ENCODE data around the gene PDE3A. TPM values are rescaled to one million over a fixed set of nuclear protein-coding genes. Genes with fewer than 3 reads are reported as not detected.

PDE3A gene
- total and polyA plus RNA-seq, 3 donors from 2014 or later, result 1.6 to 4.8 (median 2.7) TPM

DNA sequence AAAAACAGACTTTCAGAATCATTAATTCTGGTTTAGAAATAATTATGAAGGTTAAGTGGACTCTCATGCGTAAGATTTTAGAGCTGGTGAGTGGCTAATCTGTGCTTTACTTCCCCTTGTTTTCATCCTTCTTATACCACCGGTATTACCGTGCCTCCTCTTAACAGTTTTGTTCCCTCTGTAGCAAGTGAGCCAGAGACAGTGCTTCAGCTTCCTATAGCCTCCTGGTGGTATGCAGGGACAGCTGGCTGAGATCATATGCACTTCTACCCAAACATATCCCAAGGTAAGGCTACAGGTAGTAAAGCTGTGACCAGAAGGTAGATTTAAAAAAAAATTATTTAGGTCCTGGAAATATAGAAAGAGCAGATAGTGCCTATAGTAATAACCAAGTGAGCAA, 55.2 kb downstream of the PDE3A start:
- Histone ChIP-seq H3K9me3 (no peaks in the 10 kb centered on the region), H3K27me3 (no peaks in the 10 kb centered on the region), H3K27ac (no peak overlapping the region), H3K4me3 (no peak overlapping the region), H3K4me1 (no peaks in the 10 kb centered on the region), H3K36me3 (ENCODE audit: low read depth, missing control alignments) (no peaks in the 10 kb centered on the region)
- DNase-seq, result no peak
- 65 to 77% methylated on average over 3 of the region's 3 CpGs for WGBS, 2 donors
- TF ChIP-seq, protein P1, sequence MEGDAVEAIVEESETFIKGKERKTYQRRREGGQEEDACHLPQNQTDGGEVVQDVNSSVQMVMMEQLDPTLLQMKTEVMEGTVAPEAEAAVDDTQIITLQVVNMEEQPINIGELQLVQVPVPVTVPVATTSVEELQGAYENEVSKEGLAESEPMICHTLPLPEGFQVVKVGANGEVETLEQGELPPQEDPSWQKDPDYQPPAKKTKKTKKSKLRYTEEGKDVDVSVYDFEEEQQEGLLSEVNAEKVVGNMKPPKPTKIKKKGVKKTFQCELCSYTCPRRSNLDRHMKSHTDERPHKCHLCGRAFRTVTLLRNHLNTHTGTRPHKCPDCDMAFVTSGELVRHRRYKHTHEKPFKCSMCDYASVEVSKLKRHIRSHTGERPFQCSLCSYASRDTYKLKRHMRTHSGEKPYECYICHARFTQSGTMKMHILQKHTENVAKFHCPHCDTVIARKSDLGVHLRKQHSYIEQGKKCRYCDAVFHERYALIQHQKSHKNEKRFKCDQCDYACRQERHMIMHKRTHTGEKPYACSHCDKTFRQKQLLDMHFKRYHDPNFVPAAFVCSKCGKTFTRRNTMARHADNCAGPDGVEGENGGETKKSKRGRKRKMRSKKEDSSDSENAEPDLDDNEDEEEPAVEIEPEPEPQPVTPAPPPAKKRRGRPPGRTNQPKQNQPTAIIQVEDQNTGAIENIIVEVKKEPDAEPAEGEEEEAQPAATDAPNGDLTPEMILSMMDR (IDR thresholded peaks at IDR 0.05), result no peak
- no peak for TF ChIP-seq POLR2A (IDR thresholded peaks at IDR 0.05)
- intact Hi-C loops (cut with DNase I; ENCODE audit: low total_unique reads), result no loop called here

DNA sequence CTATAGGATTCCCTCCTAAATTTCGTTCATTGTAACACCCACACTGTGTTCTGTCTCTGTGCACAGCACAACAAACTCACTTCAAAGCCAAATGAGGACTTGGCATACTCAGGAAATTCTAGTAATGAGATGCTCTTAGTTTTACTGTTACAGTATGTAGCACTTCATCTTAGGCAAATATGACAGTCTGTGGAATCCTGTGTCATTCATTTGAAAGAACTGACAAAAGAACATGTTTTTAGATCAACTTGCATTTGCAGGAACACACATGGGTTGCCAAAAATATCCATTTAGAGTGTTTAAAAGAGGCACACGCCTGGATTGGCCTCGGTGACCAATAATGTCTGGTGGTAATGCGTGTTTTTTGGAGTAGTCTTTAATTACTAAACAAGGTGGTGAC, 56.5 kb downstream of the PDE3A start:
- no peaks in the 10 kb centered on the region for H3K36me3 ChIP-seq (ENCODE audit: low read depth, missing control alignments)
- H3K4me1 ChIP-seq, result no peaks in the 10 kb centered on the region
- no peaks in the 10 kb centered on the region for H3K27me3 ChIP-seq
- H3K9me3 ChIP-seq, result no peaks in the 10 kb centered on the region
- TF ChIP-seq, protein P1 (IDR thresholded peaks at IDR 0.05), result no peak
- TF ChIP-seq POLR2A (IDR thresholded peaks at IDR 0.05), result no peak
- no peak overlapping the region for H3K27ac ChIP-seq
- intact Hi-C loops (cut with DNase I; ENCODE audit: low total_unique reads), result no loop called here
- DNase-seq, result no peak
- WGBS, 2 donors, result 80 to 88% methylated on average over 4 of the region's 4 CpGs
- H3K4me3 ChIP-seq, result no peak overlapping the region

- Histone ChIP-seq H3K4me3 (no peak overlapping the region), H3K27me3 (no peaks in the 10 kb centered on the region), H3K27ac (no peak overlapping the region), H3K36me3 (ENCODE audit: low read depth, missing control alignments) (no peaks in the 10 kb centered on the region), H3K9me3 (no peaks in the 10 kb centered on the region), H3K4me1 (no peaks in the 10 kb centered on the region)
- intact Hi-C loops (cut with DNase I; ENCODE audit: low total_unique reads), result no loop called here
- WGBS, 2 donors, result 47 to 62% methylated on average over 5 of the region's 5 CpGs
- TF ChIP-seq, protein P1 (IDR thresholded peaks at IDR 0.05), result no peak
- TF ChIP-seq POLR2A (IDR thresholded peaks at IDR 0.05), result no peak
- peak; percentile 15 for DNase-seq
Observed at GRCh38 chr12:20426191-20426590, 57.9 kb downstream of the PDE3A start.

DNA sequence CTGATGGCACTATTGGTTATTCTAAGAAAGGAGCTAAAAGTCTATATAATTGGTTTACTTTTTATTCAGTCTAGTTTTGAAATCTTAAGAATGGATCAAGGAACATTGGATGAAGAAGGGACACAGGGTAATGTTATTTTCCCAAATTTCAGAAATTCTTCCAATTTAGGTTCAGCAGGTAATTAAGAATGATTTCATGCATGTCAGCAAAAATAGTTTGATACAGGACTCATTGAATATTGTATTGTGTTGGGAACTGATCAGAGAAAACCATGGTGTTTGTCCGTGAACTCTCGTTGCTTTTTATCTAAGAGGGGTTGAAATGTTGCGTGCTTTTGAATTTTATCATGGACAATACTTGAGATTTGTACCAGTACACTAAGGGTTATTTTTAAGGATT, 58.6 kb downstream of the PDE3A start:
- TF ChIP-seq, protein P1 (IDR thresholded peaks at IDR 0.05), result no peak
- TF ChIP-seq POLR2A (IDR thresholded peaks at IDR 0.05), result no peak
- Histone ChIP-seq H3K27ac (no peak overlapping the region), H3K27me3 (no peaks in the 10 kb centered on the region), H3K9me3 (no peaks in the 10 kb centered on the region), H3K36me3 (ENCODE audit: low read depth, missing control alignments) (no peaks in the 10 kb centered on the region), H3K4me3 (no peak overlapping the region), H3K4me1 (no peaks in the 10 kb centered on the region)
- 91 to 95% methylated on average over 3 of the region's 3 CpGs for WGBS, 2 donors
- DNase-seq, result no peak
- intact Hi-C loops (cut with DNase I; ENCODE audit: low total_unique reads), result no loop called here

DNA sequence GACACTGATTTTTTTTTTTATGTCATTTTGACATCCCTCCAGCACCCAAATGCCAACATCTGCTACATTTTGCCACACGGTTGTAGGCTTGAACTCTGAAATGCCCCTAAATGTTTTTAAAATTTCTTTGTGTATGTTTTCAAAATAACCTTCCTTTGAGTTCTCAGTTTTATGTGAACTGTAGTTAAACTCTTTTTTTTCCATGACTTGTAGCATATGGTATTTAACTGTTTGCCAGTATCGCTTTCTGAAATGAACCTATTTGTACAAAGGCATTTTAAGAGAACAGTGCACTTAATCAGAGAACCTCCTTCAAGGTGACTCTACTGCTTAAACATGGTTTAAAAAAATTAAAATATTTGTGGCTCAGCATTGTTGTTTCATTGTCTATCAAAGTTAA, 61.5 kb downstream of the PDE3A start:
- no peak for DNase-seq
- Histone ChIP-seq H3K9me3 (no peaks in the 10 kb centered on the region), H3K27me3 (no peaks in the 10 kb centered on the region), H3K27ac (no peak overlapping the region), H3K4me3 (no peak overlapping the region), H3K36me3 (ENCODE audit: low read depth, missing control alignments) (no peaks in the 10 kb centered on the region), H3K4me1 (no peaks in the 10 kb centered on the region)
- 66 to 81% methylated on average over 2 of the region's 2 CpGs for WGBS, 2 donors
- intact Hi-C loops (cut with DNase I; ENCODE audit: low total_unique reads), result no loop called here
- TF ChIP-seq POLR2A (IDR thresholded peaks at IDR 0.05), result no peak
